Gastroesophageal sphincter (tissue), 3 donors: Measurements from ENCODE around the gene CFAP92.

Source experiments
- CTCF ChIP-seq, 4 experiments: fragments of 200-600 bp in 2 of 4; fragments of 450-650 bp in 2 of 4; sonication (generic) in 1 of 4; IDR thresholded peaks; one replicate each; pipeline ENCODE4 v1.5.1; 2017 to 2019; ENCODE audit warnings: antibody characterized with exemption in 4 of 4, mild to moderate bottlenecking in 2 of 4, moderate library complexity in 2 of 4
- EP300 ChIP-seq: sonication (generic); formaldehyde crosslinking; IDR thresholded peaks from one replicate; pipeline ENCODE4 v1.6.1; 2017; ENCODE audit warnings: antibody characterized with exemption, mild to moderate bottlenecking
- POLR2A ChIP-seq, 2 donors: fragments of 450-650 bp; IDR thresholded peaks; one replicate each; pipeline ENCODE4 v1.6.1; 2017; ENCODE audit warnings: antibody characterized with exemption in 2 of 2, mild to moderate bottlenecking in 2 of 2, moderate library complexity in 1 of 2

GRCh38 chr3:128995737-128996136 lies 1.9 kb upstream of the CFAP92 start:
- TF ChIP-seq POLR2A (IDR thresholded peaks at IDR 0.05) (no peak), CTCF (IDR thresholded peaks at IDR 0.05) (no peak), EP300 (no peak)
